GM12878 (cell line): ENCODE results near the gene ZBTB39. TPM values are rescaled to one million over a fixed set of nuclear protein-coding genes. Genes with fewer than 3 reads are reported as not detected.

Experiments
- ATAC-seq: fragments of 200-7000 bp; cut with Tn5 transposase; 3 replicates; pipeline ENCODE4 v1.9.1; 2020; ENCODE audit warnings: mild to moderate bottlenecking, moderate library complexity
- BruUV-seq: library from RNA; stranded (reverse); fragments of 400-500 nt; replicated peaks from 2 replicates; lab custom pipeline; 2021; lab: Mats Ljungman, UMichigan
- CTCF ChIA-PET: fragments of 300-600 bp; sonication (Branson Sonifier 250); formaldehyde crosslinking; extraction: SDS; loops from one replicate; lab custom pipeline; 2021; ENCODE audit warnings: inconsistent platforms; lab: Yijun Ruan, JAX
- POLR2A ChIA-PET: fragments of 350-600 bp; formaldehyde crosslinking; extraction: SDS; loops from one replicate; lab custom pipeline; 2021; ENCODE audit warnings: inconsistent platforms; lab: Charles Lee
- RAD21 ChIA-PET: fragments of 300-600 bp; sonication (Branson Sonifier 250); formaldehyde crosslinking; loops from one replicate; lab custom pipeline; 2023; ENCODE audit warnings: antibody characterized with exemption; ENCODE audit not compliant: unreplicated experiment; lab: Charles Lee
- SMC1A ChIA-PET: fragments of 300-600 bp; sonication (Branson Sonifier 250); formaldehyde crosslinking; loops from one replicate; lab custom pipeline; 2023; ENCODE audit not compliant: unreplicated experiment, uncharacterized antibody; lab: Charles Lee
- DNase-seq: peaks from one replicate; pipeline ENCODE4 v3.0.0-alpha.2; 2011; ENCODE audit warnings: low read depth, low spot score
- FAIRE-seq: peaks from 3 replicates; lab custom pipeline; 2011; peaks lifted over from hg19 to GRCh38; lab: Jason Lieb, UNC
- H2AFZ ChIP-seq: 2 replicates; pipeline ENCODE4 v1.6.0; 2011; ENCODE audit warnings: low read depth, low read length, control low read depth; ENCODE audit not compliant: control insufficient read depth
- H3K27ac ChIP-seq: 2 replicates; pipeline ENCODE4 v1.5.1; 2011; ENCODE audit warnings: control low read depth; ENCODE audit not compliant: control insufficient read depth, insufficient read depth
- H3K27me3 ChIP-seq, 2 experiments: replicated peaks in 1 of 2; 2 replicates each; pipeline versions ENCODE4 v1.6.0 to v1.6.1; 2011; ENCODE audit warnings: low read length in 1 of 2; ENCODE audit not compliant: control insufficient read depth in 2 of 2, insufficient read depth in 2 of 2
- H3K36me3 ChIP-seq, 2 experiments: 2 replicates each; pipeline ENCODE4 v1.5.1; 2011; ENCODE audit warnings: low read length in 1 of 2; ENCODE audit not compliant: control insufficient read depth in 2 of 2, insufficient read depth in 2 of 2
- H3K4me1 ChIP-seq: 2 replicates; pipeline ENCODE4 v1.6.1; 2011; ENCODE audit warnings: mild to moderate bottlenecking, low read length, moderate library complexity, mixed read lengths; ENCODE audit not compliant: control insufficient read depth, insufficient read depth
- H3K4me2 ChIP-seq: 2 replicates; pipeline ENCODE4 v1.6.0; 2011; ENCODE audit warnings: control low read depth; ENCODE audit not compliant: control insufficient read depth, insufficient read depth
- H3K4me3 ChIP-seq: fragments of 200-600 bp; sonication (generic); 2 replicates; pipeline ENCODE4 v1.5.1; 2016
- H3K79me2 ChIP-seq: 2 replicates; pipeline ENCODE4 v1.6.0; 2011; ENCODE audit warnings: low read length; ENCODE audit not compliant: control insufficient read depth, insufficient read depth
- H3K9ac ChIP-seq: 2 replicates; pipeline ENCODE4 v1.8.0; 2011; ENCODE audit warnings: low read length, control low read depth, mixed read lengths; ENCODE audit not compliant: control insufficient read depth, insufficient read depth
- H3K9me3 ChIP-seq: replicated peaks from 3 replicates; pipeline ENCODE4 v1.5.1; 2011; ENCODE audit warnings: mild to moderate bottlenecking, low read length; ENCODE audit not compliant: control insufficient read depth, insufficient read depth
- H4K20me1 ChIP-seq: 2 replicates; pipeline ENCODE4 v1.6.0; 2011; ENCODE audit not compliant: control insufficient read depth, insufficient read depth
- BMI1 ChIP-seq: fragments of 450-650 bp; IDR thresholded peaks from 2 replicates; pipeline ENCODE4 v1.6.1; 2016; ENCODE audit warnings: mild to moderate bottlenecking, moderate library complexity, borderline replicate concordance
- BRCA1 ChIP-seq: IDR thresholded peaks from 2 replicates; pipeline ENCODE4 v1.6.1; 2011; ENCODE audit warnings: low read depth, low read length, improper control_type of control experiment
- KAT2A ChIP-seq: conservative IDR thresholded peaks from 2 replicates; pipeline ENCODE4 v1.6.1; 2011; ENCODE audit warnings: low read depth, low read length; ENCODE audit not compliant: control insufficient read depth
- MEF2B ChIP-seq: fragments of 450-650 bp; IDR thresholded peaks from 2 replicates; pipeline ENCODE4 v1.6.1; 2018; ENCODE audit warnings: mild to moderate bottlenecking, moderate library complexity; ENCODE audit not compliant: partially characterized antibody, poor library complexity, severe bottlenecking
- NFYB ChIP-seq: IDR thresholded peaks from 2 replicates; pipeline ENCODE4 v1.6.1; 2011; ENCODE audit warnings: low read depth, mild to moderate bottlenecking, low read length, improper control_type of control experiment, moderate library complexity; ENCODE audit not compliant: insufficient read depth
- RAD21 ChIP-seq: IDR thresholded peaks from 2 replicates; pipeline ENCODE4 v1.6.1; 2011; ENCODE audit warnings: mild to moderate bottlenecking, low read depth, low read length, moderate library complexity; ENCODE audit not compliant: insufficient read depth
- SRF ChIP-seq, 2 experiments: IDR thresholded peaks; 2 replicates each; pipeline ENCODE4 v1.6.1; 2011; ENCODE audit warnings: low read depth in 2 of 2, low read length in 2 of 2, mild to moderate bottlenecking in 1 of 2, moderate library complexity in 1 of 2
- STAT1 ChIP-seq: fragments of 450-650 bp; conservative IDR thresholded peaks from 2 replicates; pipeline ENCODE4 v1.6.1; 2014; ENCODE audit warnings: antibody characterized with exemption, mild to moderate bottlenecking
- TCF7 ChIP-seq: IDR thresholded peaks from 2 replicates; pipeline ENCODE4 v1.6.1; 2014; ENCODE audit warnings: antibody characterized with exemption, borderline replicate concordance
- WRNIP1 ChIP-seq: IDR thresholded peaks from 2 replicates; pipeline ENCODE4 v1.6.1; 2011; ENCODE audit warnings: low read depth, low read length, improper control_type of control experiment, borderline replicate concordance
- ZZZ3 ChIP-seq: IDR thresholded peaks from 2 replicates; pipeline ENCODE4 v1.6.1; 2011; ENCODE audit warnings: low read depth; ENCODE audit not compliant: control insufficient read depth, insufficient read length
- WGBS: methylation state at CpG from one replicate; pipeline ENCODE4 v1.1.6; 2016; ENCODE audit warnings: low lambda C conversion rate; ENCODE audit not compliant: insufficient replicate concordance, insufficient coverage; ENCODE audit errors: missing lambda C conversion rate; 5-methylcytosine and 5-hydroxymethylcytosine counted together
- in situ Hi-C: fragments of 300-500 bp; cut with MboI; formaldehyde crosslinking; loops from 9 replicates; pipeline ENCODE4 v1.14.3; 2018; ENCODE audit warnings: mixed read lengths
- intact Hi-C: fragments of 100-400 bp; cut with micrococcal nuclease; formaldehyde crosslinking; loops from one replicate; pipeline ENCODE4 v1.14.2; 2022; ENCODE audit not compliant: unreplicated experiment
- polyA plus RNA-seq, 11 experiments: library from polyadenylated mRNA; depleted of rRNA in 4 of 11; unstranded in 6 of 11; stranded (reverse) in 5 of 11; fragments of >200 nt; fragmentation: Nextera tagmentation in 4 of 11; fragmentation: Illumina TruSeq in 1 of 11; extraction: Ambion mirVana in 4 of 11; extraction: Trizol in 1 of 11; gene quantifications; 1 replicate in 1 of 11; 2 replicates in 10 of 11; pipeline versions ENCODE4 v1.2.1 to v1.2.3, GENCODE V29; 2011 to 2016; ENCODE audit warnings: inconsistent platforms in 2 of 11, missing spikeins in 2 of 11, low read depth in 1 of 11
- total RNA-seq, 4 experiments: library from RNA; depleted of rRNA in 3 of 4; stranded (reverse); fragments of >200 nt in 3 of 4; fragmentation: Illumina TruSeq in 1 of 4; extraction: Trizol in 1 of 4; gene quantifications; 2 replicates each; pipeline versions ENCODE4 v1.2.1 to v1.2.3, GENCODE V29; 2013 to 2021
- TF ChIP-seq, protein P1 (sequence below): fragments of 450-650 bp; IDR thresholded peaks from 2 replicates; pipeline ENCODE4 v1.6.1; 2016; ENCODE audit warnings: mild to moderate bottlenecking
- TF ChIP-seq, protein P2 (sequence below): IDR thresholded peaks from 2 replicates; pipeline ENCODE4 v1.6.1; 2011; ENCODE audit warnings: mild to moderate bottlenecking, low read depth, low read length, moderate library complexity; ENCODE audit not compliant: insufficient replicate concordance

Gene ZBTB39
- total and polyA plus RNA-seq, 10 of the 15 experiments (the other 5 are each of a cell fraction or from before 2014, with no cell fraction given), result 0.88 to 6.8 (median 4.4) TPM

- TF ChIP-seq, protein P1, sequence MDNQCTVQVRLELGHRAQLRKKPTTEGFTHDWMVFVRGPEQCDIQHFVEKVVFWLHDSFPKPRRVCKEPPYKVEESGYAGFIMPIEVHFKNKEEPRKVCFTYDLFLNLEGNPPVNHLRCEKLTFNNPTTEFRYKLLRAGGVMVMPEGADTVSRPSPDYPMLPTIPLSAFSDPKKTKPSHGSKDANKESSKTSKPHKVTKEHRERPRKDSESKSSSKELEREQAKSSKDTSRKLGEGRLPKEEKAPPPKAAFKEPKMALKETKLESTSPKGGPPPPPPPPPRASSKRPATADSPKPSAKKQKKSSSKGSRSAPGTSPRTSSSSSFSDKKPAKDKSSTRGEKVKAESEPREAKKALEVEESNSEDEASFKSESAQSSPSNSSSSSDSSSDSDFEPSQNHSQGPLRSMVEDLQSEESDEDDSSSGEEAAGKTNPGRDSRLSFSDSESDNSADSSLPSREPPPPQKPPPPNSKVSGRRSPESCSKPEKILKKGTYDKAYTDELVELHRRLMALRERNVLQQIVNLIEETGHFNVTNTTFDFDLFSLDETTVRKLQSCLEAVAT, result no peak
- no peak for TF ChIP-seq STAT1
These were observed 20.9 kb upstream of the ZBTB39 start (continued) for GRCh38 chr12:57027011-57027804.

DNA sequence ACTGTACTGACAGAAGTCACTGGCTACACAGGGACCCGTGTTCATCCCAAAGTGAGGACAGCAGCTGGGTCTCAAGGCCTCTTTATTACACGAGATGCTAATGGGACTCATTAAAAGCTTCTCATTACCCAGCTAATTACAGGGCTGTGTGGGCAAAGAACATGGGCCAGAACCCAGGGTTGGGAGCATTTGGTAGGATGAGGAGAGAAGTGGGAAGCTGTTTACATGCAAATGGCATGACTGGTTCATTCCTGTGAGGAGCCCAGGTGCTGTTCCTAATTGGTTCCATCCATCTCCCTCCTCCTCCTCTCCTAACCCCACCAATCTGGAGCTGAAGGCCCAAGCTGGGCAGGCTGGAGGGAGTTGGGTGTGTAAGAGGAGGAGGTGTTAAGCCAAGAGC lies 18.9 kb upstream of the ZBTB39 start:
- no peak for DNase-seq
- Histone ChIP-seq H3K4me2 (no peak overlapping the region), H3K4me3 (no peak overlapping the region), H3K9ac (no peak overlapping the region), H3K9me3 (no peaks in the 10 kb centered on the region), H3K36me3 (no peaks in the 10 kb centered on the region), H3K4me1 (no peaks in the 10 kb centered on the region), H3K27me3 (no peaks in the 10 kb centered on the region; a peak in 1 of 4 replicates), H4K20me1 (no peaks in the 10 kb centered on the region), H2AFZ (no peak overlapping the region), H3K79me2 (no peaks in the 10 kb centered on the region), H3K27ac (no peak overlapping the region)
- no peak for FAIRE-seq
- ChIA-PET CTCF (interaction anchor here (1.3 kb wide), 2 partner anchors 24 to 87 kb away, joined by 3 to 4 read pairs; no protein-coding TSS in a partner anchor), SMC1A (no interaction called here), POLR2A (no interaction called here), RAD21 (interaction anchor here (1.0 kb wide), 1 partner anchor 40 kb away, joined by 3 read pairs; no protein-coding TSS in a partner anchor)
- no TSS peak for BruUV-seq
- WGBS, result 16% methylated on average over 2 of the region's 2 CpGs
- ATAC-seq, result no peak
- intact Hi-C loops, result no loop called here
- TF ChIP-seq NFYB (no peak), BRCA1 (no peak), ZZZ3 (no peak), WRNIP1 (no peak), RAD21 (no peak), TCF7 (no peak), MEF2B (no peak), BMI1 (no peak), SRF (IDR thresholded peaks at IDR 0.05; ENCODE audit: low read depth in 2 of 2, low read length in 2 of 2) (no peak), KAT2A (no peak)
- TF ChIP-seq, protein P2, sequence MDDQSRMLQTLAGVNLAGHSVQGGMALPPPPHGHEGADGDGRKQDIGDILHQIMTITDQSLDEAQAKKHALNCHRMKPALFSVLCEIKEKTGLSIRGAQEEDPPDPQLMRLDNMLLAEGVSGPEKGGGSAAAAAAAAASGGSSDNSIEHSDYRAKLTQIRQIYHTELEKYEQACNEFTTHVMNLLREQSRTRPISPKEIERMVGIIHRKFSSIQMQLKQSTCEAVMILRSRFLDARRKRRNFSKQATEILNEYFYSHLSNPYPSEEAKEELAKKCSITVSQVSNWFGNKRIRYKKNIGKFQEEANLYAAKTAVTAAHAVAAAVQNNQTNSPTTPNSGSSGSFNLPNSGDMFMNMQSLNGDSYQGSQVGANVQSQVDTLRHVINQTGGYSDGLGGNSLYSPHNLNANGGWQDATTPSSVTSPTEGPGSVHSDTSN, result no peak
- in situ Hi-C loops, result no loop called here
